Measurements from ENCODE around the gene ADRA2B.

The ADRA2B gene

DNA sequence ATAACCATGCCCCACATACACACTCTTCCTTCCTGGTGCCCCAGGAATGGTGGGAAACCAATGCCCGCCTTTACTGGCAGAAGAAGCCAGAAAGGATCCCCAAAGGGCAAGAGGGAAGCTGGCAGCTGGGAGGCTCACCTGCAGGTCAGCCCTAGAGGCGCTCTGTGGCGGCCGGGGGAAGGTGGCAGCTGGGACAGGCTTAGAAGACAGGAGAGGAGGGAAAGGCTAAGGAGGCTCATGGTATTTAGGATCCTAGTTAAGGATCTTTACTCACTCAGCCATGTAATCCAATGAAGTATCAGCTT lies 23.8 kb downstream of the ADRA2B start:
- peaks cover 11% of the 10 kb centered on the region for H3K27me3 Mint-ChIP-seq (ENCODE audit: low read depth)
- no peaks in the 10 kb centered on the region for H3K36me3 Mint-ChIP-seq (ENCODE audit: low read depth)
- TF ChIP-seq, protein P1, sequence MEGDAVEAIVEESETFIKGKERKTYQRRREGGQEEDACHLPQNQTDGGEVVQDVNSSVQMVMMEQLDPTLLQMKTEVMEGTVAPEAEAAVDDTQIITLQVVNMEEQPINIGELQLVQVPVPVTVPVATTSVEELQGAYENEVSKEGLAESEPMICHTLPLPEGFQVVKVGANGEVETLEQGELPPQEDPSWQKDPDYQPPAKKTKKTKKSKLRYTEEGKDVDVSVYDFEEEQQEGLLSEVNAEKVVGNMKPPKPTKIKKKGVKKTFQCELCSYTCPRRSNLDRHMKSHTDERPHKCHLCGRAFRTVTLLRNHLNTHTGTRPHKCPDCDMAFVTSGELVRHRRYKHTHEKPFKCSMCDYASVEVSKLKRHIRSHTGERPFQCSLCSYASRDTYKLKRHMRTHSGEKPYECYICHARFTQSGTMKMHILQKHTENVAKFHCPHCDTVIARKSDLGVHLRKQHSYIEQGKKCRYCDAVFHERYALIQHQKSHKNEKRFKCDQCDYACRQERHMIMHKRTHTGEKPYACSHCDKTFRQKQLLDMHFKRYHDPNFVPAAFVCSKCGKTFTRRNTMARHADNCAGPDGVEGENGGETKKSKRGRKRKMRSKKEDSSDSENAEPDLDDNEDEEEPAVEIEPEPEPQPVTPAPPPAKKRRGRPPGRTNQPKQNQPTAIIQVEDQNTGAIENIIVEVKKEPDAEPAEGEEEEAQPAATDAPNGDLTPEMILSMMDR (IDR thresholded peaks at IDR 0.05; ENCODE audit: unreplicated experiment in 3 of 3): no peak
- no peak overlapping the region for H3K4me3 Mint-ChIP-seq
- H3K27ac Mint-ChIP-seq: no peak overlapping the region
- H3K9me3 Mint-ChIP-seq: peaks cover 6% of the 10 kb centered on the region
- H3K4me1 Mint-ChIP-seq: peaks cover 8% of the 10 kb centered on the region

DNA sequence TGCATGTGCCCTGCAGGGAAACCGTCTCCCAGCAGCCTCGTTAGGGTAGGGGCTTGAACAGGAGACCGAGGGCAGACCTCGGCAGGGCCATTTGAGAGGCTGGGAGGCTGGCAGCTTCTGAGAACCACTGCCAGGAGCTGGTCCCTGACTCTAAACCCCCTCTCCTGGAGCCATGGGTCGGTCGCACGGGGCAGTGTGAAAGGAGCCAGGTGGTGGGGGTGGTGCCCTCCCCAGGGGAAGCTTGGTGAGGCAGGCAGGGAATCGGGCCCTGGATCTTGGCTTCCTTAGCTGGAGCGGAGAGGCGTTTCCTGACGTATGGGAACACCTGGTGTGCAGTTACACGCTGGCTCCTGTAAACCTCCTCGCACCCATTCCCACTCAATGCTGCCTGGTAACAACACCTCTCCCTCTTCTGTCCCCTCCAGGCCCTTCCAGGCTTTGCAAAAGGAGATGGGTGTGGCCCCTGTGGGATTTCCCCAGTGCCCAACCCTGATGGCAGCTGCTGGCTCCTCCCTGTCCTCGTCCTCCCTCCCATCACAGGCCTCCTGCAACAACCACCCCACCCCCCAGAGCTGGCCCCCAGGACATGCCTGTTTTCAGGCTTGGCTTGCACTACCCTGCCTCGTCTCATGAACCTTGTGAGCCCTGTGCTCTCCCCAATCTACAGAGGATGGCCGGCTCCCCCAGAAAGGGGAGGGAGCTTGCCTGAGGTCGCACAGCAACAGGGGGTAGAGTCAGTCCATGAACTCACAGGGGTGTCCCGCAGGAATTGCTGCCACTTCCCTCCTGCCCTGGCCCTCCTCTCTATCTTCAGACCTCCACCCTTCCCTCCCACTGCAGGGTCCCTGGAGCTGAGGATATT lies 24.4 kb downstream of the ADRA2B start:
- H3K27me3 Mint-ChIP-seq (ENCODE audit: low read depth): peaks cover 11% of the 10 kb centered on the region
- peaks cover 6% of the 10 kb centered on the region for H3K9me3 Mint-ChIP-seq
- peaks cover 8% of the 10 kb centered on the region for H3K4me1 Mint-ChIP-seq
- TF ChIP-seq, protein P1 (IDR thresholded peaks at IDR 0.05; ENCODE audit: unreplicated experiment in 3 of 3): no peak
- no peak overlapping the region for H3K27ac Mint-ChIP-seq
- no peak overlapping the region for H3K4me3 Mint-ChIP-seq
- no peaks in the 10 kb centered on the region for H3K36me3 Mint-ChIP-seq (ENCODE audit: low read depth)

DNA sequence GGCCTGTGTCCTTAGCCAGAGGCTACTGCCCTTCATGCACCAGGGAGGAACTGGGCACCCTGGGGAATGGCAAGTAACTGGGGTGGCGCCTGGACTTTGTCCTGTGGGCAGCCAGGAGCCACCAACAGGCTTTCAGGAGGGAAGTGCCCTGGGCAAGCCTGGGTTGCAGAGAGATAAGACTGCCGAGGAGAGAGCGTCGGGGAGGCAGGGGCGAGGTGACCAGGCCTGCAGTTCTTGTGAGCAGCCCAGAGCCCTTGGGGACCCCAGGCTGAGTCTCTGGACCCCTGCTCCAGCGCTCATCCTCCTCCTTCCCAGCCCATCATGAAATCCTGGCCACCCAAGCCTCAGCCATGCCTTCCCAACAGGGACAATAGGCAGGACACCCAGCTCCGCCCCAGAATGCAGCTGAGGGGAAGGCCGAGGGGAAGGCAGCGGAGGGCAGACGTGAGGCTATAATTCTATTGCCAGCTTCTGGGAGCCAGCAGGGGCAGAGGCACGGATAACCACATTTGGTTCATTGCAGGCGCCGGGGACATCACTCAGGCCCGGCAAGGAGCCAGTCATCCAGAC lies 25.1 kb downstream of the ADRA2B start:
- Mint-ChIP-seq H3K9me3 (peaks cover 6% of the 10 kb centered on the region), H3K27me3 (ENCODE audit: low read depth) (peaks cover 11% of the 10 kb centered on the region), H3K4me1 (peaks cover 8% of the 10 kb centered on the region), H3K4me3 (no peak overlapping the region), H3K27ac (no peak overlapping the region), H3K36me3 (ENCODE audit: low read depth) (no peaks in the 10 kb centered on the region)
- TF ChIP-seq, protein P1 (IDR thresholded peaks at IDR 0.05; ENCODE audit: unreplicated experiment in 3 of 3): no peak

DNA sequence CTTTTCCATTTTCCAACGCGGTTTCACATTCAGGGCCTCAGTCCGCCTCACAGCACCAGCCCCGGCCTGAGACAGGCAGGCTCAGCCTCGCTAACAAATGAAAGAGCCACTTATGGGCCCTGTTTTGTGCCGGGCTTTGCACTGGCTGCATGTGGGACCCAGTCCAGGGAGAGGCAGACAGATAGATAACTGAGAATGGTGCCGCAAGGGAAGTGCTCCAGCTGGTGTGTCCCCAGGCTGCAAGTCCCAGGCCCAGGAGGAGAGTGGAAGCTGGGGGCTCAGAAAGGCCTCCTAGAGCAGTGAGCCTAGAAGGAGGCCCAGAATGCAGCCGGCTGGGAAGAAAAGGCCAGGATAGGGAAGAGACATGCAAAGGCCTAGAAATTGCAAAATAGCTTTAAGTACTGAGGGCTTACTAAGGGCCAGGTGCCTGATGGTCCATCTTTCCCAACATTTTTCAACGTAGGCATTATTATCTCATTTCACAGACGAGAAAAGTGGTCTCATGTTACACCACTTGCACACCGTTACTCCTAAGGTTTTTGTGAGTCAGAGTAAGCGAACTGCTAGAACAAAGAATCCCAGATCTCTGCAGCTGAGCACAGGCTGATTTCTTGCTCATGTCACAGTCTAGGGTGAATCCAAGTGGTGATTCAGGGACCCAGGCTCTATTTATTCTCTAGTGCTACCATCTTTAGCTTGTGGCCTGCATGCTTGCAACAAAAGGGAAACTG lies 26.0 kb downstream of the ADRA2B start:
- peaks cover 8% of the 10 kb centered on the region for H3K4me1 Mint-ChIP-seq
- H3K9me3 Mint-ChIP-seq: peaks cover 5% of the 10 kb centered on the region
- peaks cover 11% of the 10 kb centered on the region for H3K27me3 Mint-ChIP-seq (ENCODE audit: low read depth)
- H3K27ac Mint-ChIP-seq: no peak overlapping the region
- no peak overlapping the region for H3K4me3 Mint-ChIP-seq
- TF ChIP-seq, protein P1 (IDR thresholded peaks at IDR 0.05; ENCODE audit: unreplicated experiment in 3 of 3): no peak
- no peaks in the 10 kb centered on the region for H3K36me3 Mint-ChIP-seq (ENCODE audit: low read depth)

DNA sequence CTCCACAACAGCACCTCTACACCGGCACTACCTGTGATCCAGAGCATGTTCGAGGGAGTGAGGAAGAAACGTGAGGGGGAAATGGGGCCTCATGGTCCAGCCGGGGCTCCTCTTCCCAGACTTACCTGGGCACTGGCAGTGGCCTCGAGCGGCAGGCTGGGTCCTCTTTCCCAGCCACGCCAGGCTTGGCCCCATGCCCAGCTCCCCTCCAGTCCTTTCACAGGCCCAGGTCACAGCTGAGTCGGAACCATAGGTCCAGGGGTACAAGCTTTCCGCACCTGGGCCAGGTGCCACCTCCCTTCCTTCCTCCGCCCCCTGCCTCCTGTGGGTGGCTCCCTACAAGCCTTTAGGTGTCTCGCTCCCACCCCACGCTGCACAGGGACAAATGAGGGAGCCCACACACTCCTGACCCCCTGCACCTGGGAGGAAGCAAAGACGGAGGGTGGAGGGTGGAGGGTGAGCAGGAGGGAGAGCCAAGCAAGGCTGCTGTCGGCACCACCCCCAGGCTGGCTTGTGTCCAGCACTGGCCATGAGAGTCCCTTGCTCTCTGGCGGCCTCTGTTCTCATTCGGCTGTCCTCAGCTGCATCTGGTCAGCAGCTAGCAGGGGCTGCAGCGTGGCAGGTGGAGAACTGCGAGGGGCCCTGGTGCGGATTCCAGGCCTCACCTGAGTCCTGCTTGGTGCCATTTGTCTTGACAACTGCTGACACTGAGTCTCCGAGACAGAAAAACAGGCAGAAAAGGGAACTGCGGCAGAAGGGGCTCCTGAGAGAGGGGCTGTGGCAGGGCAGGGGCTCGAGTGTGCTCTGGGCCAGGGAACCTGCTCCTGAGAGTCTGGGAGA lies 26.8 kb downstream of the ADRA2B start:
- Mint-ChIP-seq H3K4me1 (peaks cover 8% of the 10 kb centered on the region), H3K9me3 (peaks cover 5% of the 10 kb centered on the region), H3K27me3 (ENCODE audit: low read depth) (peaks cover 14% of the 10 kb centered on the region), H3K27ac (no peak overlapping the region), H3K36me3 (ENCODE audit: low read depth) (no peaks in the 10 kb centered on the region), H3K4me3 (no peak overlapping the region)
- TF ChIP-seq, protein P1 (IDR thresholded peaks at IDR 0.05; ENCODE audit: unreplicated experiment in 3 of 3): no peak

Data from nephron (organoid).